Mucosa of gallbladder (tissue), 1 donor: ENCODE measurements around the gene IGF2. TPM values are rescaled to one million over a fixed set of nuclear protein-coding genes. Genes with fewer than 3 reads are reported as not detected.
A peak's percentile ranks its signal among the peaks of the same experiment; 100 is the strongest.

Experiments used
- DNase-seq: peaks from one replicate; pipeline ENCODE4 v3.0.0-alpha.2; 2020; ENCODE audit warnings: low spot score
- total RNA-seq: library from RNA; stranded (reverse); gene quantifications from one replicate; pipeline ENCODE4 v1.2.1, GENCODE V29; 2021
- donor health status: DM: no; HTN: no; CAD: no.

The IGF2 gene
- total RNA-seq, 1 donor from 2014 or later: 32.5 TPM

DNA sequence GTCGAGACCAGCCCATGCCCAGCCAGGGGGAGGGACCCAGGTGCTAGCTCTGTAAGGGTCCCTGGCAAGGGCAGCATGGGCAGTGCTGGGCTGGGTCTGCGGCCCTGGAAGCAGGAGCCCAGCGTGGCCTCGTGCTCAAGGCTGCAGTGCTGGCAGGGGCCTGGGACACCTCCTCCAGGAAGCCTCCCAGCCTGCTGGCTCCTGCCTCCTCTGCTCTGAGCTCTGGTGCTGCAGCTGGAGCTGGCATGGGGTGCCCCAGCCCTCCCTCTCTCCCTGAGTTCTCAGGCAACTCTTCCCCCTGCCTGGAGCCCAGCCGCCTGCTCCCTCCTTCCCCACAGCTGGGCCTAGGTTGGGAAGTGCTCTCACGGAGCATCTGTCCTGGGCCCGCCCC lies 15.0 kb upstream of the IGF2 start:
- no peak for DNase-seq

GRCh38 chr11:2153581-2154194 lies 14.5 kb upstream of the IGF2 start:
- DNase-seq: no peak

GRCh38 chr11:2151500-2152257 lies 12.5 kb upstream of the IGF2 start:
- peak; percentile 83 for DNase-seq

- no peak for DNase-seq
These were observed 11.0 kb upstream of the IGF2 start for GRCh38 chr11:2149864-2150847.

- no peak for DNase-seq
These were observed 10.3 kb upstream of the IGF2 start for GRCh38 chr11:2149460-2149859.

- DNase-seq: no peak
These were observed 9.4 kb upstream of the IGF2 start for GRCh38 chr11:2148595-2148994.

GRCh38 chr11:2147391-2147790 lies 8.2 kb upstream of the IGF2 start:
- DNase-seq: no peak

DNA sequence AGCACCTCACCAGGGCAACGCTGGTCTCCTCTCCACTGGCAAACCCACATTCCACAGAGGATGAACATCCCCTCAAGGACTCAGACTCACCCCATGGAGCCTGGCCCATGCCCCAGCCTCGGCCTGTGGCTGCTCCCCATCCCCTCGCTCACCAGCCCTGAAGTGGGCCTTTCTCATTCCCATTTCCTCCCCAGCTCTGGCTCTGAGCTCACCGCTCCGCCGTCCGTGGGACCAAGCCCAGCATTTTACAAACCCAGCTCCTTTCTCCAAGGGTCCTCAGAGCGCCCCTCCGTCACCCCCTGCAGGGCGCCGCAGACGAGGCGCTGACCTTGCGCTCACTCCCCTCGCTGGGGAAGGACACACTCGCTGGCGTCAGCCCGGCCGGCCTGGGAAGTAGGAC lies 6.9 kb upstream of the IGF2 start:
- no peak for DNase-seq

- no peak for DNase-seq
These were observed 5.5 kb upstream of the IGF2 start for GRCh38 chr11:2144544-2145248.

DNA sequence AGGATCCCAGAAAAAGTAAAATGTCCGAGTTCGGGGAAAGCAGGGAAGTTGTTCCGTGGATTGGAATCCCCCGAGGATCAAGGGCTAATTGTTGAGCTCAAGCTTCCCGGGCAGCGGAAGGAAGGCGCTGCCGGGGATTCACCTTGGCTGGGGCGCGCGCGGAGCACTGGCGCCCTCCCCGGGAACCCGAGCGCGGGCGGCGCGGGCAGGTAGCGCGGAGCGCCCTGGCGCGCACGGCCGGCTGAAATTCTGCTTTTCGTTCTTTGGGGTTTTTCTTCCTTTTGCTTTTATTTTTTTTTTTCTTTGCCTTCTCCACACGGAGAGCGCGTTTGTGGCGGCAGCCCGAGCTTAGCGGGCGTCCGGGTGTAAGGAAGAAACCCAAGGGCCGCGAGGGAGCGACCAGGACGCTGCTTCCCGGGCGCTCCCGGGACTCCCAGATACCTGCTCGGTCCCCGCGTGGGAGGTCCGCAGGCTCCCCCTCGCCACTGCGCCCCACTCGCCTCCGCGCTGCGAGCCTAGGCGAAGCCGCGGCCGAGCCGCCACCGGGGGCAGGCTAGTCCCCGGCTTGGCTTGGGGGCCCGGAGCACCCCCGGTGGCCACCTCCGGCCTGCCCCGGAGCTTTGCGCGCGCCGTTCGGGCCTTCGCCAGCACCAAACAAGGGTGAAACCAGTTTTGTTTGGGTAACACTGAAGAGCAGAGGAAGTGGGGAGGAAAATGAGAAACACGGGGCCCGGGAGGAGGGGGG lies 4.8 kb upstream of the IGF2 start:
- no peak for DNase-seq

GRCh38 chr11:2143477-2143798 lies 4.2 kb upstream of the IGF2 start:
- no peak for DNase-seq

- no peak for DNase-seq
These were observed 3.6 kb upstream of the IGF2 start for GRCh38 chr11:2142762-2143202.

DNA sequence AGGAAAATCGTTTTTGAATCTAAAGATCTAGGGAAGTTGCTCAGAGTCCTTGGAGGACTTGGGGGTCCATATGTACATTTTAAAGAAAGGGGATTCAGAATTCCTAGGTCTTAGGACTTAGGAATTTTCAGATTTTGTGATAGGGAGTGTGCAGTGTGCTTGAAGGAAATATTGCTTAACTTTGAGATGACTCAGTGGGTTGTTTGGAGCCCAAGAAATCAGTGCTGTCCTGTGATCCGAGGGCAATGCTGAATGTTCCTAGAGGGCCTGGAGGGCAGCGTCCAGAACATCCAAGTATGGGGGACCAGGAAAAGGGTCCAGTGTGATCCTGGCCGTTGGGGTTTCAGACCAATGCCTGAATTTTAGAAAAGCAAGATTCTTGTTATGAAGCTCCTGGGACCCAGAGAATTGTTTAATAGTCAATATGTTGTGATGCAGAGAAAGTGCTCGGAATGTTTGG lies 3.1 kb upstream of the IGF2 start:
- no peak for DNase-seq

- DNase-seq: no peak
These were observed 1.5 kb upstream of the IGF2 start for GRCh38 chr11:2140411-2141400.

DNA sequence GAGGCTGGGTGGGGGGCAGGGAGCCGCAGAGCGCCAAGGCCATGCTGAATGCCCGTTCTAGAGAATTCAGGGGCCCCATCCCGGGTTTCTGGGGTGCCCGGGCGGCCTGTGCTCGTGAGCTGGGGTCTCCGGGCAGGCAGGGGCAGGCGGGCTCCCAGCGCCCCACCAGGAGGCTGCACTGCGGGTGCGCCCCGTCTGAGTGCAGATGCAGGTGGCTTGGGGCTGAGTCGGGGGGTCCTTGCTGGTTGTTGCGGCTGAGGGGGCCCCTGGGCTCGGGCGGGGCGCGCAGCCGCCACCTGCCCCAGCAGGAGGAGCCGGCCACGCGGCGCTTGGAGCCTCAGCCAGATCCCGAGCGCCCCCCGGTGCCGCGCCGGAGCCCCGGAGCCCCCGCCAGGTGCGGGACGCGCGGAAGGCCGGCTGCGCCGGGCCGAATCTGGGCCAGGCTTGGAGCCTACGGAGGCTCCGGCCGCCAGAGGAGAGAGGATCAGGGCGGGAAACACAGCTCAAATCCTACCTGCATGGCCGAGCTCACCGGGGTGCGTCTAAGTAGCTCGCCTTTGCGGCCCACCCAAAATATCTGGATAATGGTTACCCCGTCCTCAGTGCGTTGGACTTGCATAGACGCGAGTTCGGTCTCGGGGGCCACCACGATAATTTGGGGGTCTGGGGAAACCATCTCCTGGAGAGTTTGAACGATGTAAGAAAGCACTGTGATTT lies 590 bp upstream of the IGF2 start:
- no peak for DNase-seq

DNA sequence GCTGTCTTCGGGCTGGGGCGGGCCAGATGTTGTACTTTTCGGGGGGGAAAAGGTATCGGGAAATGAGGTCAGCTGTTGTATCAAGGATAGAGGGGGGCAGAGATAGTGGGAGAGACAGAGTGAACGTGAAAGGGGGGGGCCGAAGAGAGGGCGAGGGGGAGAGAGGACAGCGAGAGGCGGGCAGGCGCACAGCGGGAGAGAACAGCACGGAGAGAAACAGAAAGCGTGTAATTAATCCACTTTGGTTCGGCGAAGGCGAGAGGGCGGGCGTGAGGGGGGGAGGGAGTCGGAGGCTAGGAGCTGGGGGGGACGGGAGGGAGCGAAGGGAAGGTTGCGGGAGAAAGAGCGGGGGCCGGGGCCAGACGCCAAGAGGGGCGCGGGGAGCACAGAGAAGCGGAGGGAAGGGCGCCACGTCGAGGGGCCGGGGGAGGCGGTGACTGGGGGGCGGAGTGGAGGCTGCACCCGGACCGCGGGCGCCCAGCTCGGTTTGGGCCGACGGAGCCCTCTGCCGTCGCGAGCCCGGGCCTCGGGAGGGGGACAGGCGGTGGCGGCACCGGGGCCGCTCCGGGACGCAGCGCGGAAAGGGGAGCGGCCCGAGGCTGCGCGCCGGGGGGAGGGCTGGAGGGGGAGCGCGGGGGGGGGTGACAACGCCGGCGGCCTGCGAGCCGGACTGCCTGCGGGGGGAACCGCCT lies 612 bp downstream of the IGF2 start:
- no peak for DNase-seq

- DNase-seq: no peak
These were observed 1.1 kb downstream of the IGF2 start for GRCh38 chr11:2138068-2138430.

DNA sequence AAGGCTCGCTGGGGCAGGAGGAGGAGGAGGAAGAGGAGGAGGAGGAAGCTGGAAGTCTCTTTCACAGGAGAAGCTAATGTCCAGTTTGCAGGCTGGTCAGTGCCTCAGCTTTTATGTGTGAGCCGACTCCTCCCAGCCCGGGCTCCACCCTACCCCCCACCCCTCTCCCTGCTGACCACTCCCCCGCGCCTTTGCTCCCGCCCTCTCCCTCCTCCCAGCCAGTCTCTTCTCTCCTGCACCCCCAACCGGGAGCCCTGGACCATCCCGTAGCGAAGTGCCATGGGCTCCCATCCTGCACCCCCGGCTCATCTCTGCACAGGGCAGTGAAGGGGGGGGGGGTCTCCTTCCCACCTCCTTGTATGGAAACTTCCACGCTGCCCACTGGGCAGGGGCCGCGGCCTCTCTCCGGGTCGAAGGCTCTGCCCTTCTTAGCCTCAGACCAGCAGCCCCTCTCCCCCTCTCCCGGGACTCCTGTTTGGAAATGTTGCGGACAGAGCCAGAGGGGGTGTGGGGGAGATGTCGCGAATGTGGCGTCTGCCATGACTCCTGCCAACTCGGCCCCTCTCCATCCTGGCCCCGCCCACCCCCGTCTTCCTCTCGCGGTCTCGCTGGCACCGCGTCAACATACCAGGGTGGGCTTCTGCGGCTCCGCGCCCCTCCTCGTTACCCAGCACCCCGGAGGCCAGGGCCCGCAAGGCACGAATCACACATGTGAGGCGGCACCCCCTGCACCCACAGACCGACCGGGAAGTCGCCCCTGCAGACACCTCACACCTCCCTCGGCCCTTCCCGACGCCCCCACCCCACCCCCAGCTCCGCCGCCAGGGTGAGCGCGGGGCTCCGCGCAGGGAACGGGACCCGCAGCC lies 1.8 kb downstream of the IGF2 start:
- peak; percentile 35 for DNase-seq
